Psoas muscle (tissue), 8 donors: ENCODE results near the gene SH2D1B. TPM values are rescaled to one million over a fixed set of nuclear protein-coding genes. Genes with fewer than 3 reads are reported as not detected.

Experiments used
- ATAC-seq, 4 donors: fragments of 200-7000 bp; cut with Tn5 transposase; one replicate each; pipeline ENCODE4 v1.9.1; 2020; ENCODE audit warnings: moderate library complexity in 3 of 4, mild to moderate bottlenecking in 2 of 4
- DNase-seq, 2 donors: peaks; one replicate each; pipeline ENCODE4 v3.0.0-alpha.2; 2020
- H3K27ac ChIP-seq: fragments of 200-600 bp; one replicate; pipeline ENCODE4 v1.8.0; 2022
- H3K27me3 ChIP-seq, 3 donors: fragments of 200-600 bp in 1 of 3; one replicate each; pipeline versions ENCODE4 v1.6.1 to v1.8.0; 2013 to 2022; ENCODE audit warnings: low read length in 2 of 3, mild to moderate bottlenecking in 2 of 3, moderate library complexity in 1 of 3; ENCODE audit not compliant: insufficient read depth in 3 of 3
- H3K36me3 ChIP-seq, 2 donors: fragments of 200-600 bp in 1 of 2; one replicate each; pipeline versions ENCODE4 v1.6.1 to v1.8.0; 2013 to 2022; ENCODE audit warnings: low read depth in 1 of 2, mild to moderate bottlenecking in 1 of 2, moderate library complexity in 1 of 2; ENCODE audit not compliant: insufficient read depth in 1 of 2
- H3K4me1 ChIP-seq: fragments of 200-600 bp; one replicate; pipeline ENCODE4 v1.8.0; 2022
- H3K4me3 ChIP-seq: fragments of 200-600 bp; one replicate; pipeline ENCODE4 v1.8.0; 2022; ENCODE audit warnings: mild to moderate bottlenecking
- H3K9me3 ChIP-seq: fragments of 200-600 bp; one replicate; pipeline ENCODE4 v1.8.0; 2022
- CTCF ChIP-seq: fragments of 200-600 bp; IDR thresholded peaks from one replicate; pipeline ENCODE4 v1.8.0; 2022; ENCODE audit warnings: antibody characterized with exemption
- WGBS, 3 donors: extraction: QIAGEN DNeasy Blood & Tissue Kit; methylation state at CpG; one replicate each; pipeline versions ENCODE4 v1.1.6 to v1.1.7; 2013; 5-methylcytosine and 5-hydroxymethylcytosine counted together
- intact Hi-C, 2 donors: fragments of 100-400 bp; cut with DNase I; formaldehyde crosslinking; loops; one replicate each; pipeline versions ENCODE4 v1.11.0 to v1.14.2; 2022
- polyA plus RNA-seq, 3 donors: library from polyadenylated mRNA; stranded (reverse); fragments of 200-250 nt; gene quantifications; one replicate each; pipeline ENCODE4 v1.2.3, GENCODE V29; 2013
- total RNA-seq, 4 donors: library from RNA; stranded (reverse); fragmentation: NEBNext Ultra II Directional in 2 of 4; extraction: Animal tissue kit (Norgen Biotek cat#: 25700) in 2 of 4; gene quantifications; one replicate each; pipeline versions ENCODE4 v1.2.1 to v1.2.4, GENCODE V29; 2021 to 2023
- donor health status: healthy with polysubstance abuse.
- donor health status: DM: no; HTN: no; CAD: no; lungs with moderate emphysema.
- donor health status: Bipolar disorder and iron deficiency.
- donor health status: healthy.
- donor health status: DM: yes; HTN: yes; CAD: no.
- donor health status: DM: no; HTN: no; CAD: no.
- donor health status: DM: no; HTN: no; CAD: no.
- donor health status: DM: yes; HTN: yes; CAD: no.

Gene SH2D1B
- total and polyA plus RNA-seq, 7 donors: 0.12 to 4.0 (median 1.2) TPM

- no peak for ATAC-seq
- Histone ChIP-seq H3K27ac (no peak overlapping the region), H3K4me3 (no peak overlapping the region), H3K9me3 (no peaks in the 10 kb centered on the region), H3K27me3 (no peaks in the 10 kb centered on the region), H3K4me1 (no peaks in the 10 kb centered on the region), H3K36me3 (no peaks in the 10 kb centered on the region)
- 84 to 91% (median 91%) methylated on average over 1 of the region's 1 CpG for WGBS, 3 donors
- no peak for DNase-seq
- intact Hi-C loops: no loop called here
- no peak for TF ChIP-seq CTCF
These were observed 4.4 kb downstream of the SH2D1B start for GRCh38 chr1:162407539-162407938.

GRCh38 chr1:162406811-162407210, 5.1 kb downstream of the SH2D1B start:
- Histone ChIP-seq H3K36me3 (no peaks in the 10 kb centered on the region), H3K27me3 (peaks cover 0 to 3% (median 0%) of the 10 kb centered on the region in 3 donors), H3K4me1 (no peaks in the 10 kb centered on the region), H3K9me3 (no peaks in the 10 kb centered on the region), H3K4me3 (no peak overlapping the region), H3K27ac (no peak overlapping the region)
- no peak for TF ChIP-seq CTCF
- no peak for DNase-seq
- ATAC-seq: no peak
- 82 to 91% (median 88%) methylated on average over 2 of the region's 2 CpGs for WGBS, 3 donors
- intact Hi-C loops: no loop called here

GRCh38 chr1:162405800-162406199, 6.1 kb downstream of the SH2D1B start:
- ATAC-seq: no peak
- Histone ChIP-seq H3K36me3 (no peaks in the 10 kb centered on the region), H3K9me3 (no peaks in the 10 kb centered on the region), H3K27ac (no peak overlapping the region), H3K4me1 (no peaks in the 10 kb centered on the region), H3K27me3 (peaks cover 0 to 3% (median under 1%) of the 10 kb centered on the region in 3 donors), H3K4me3 (no peak overlapping the region)
- TF ChIP-seq CTCF: no peak
- intact Hi-C loops: no loop called here
- 59 to 64% (median 63%) methylated on average over 5 of the region's 5 CpGs for WGBS, 3 donors
- DNase-seq: no peak

- no peaks in the 10 kb centered on the region for H3K4me1 ChIP-seq
- H3K27ac ChIP-seq: no peak overlapping the region
- H3K27me3 ChIP-seq: peaks cover 0 to 4% (median 3%) of the 10 kb centered on the region in 3 donors
- TF ChIP-seq CTCF: no peak
- no peak overlapping the region for H3K4me3 ChIP-seq
- WGBS, 3 donors: 56 to 64% (median 57%) methylated on average over 5 of the region's 5 CpGs
- H3K36me3 ChIP-seq: no peaks in the 10 kb centered on the region
- DNase-seq: no peak
- intact Hi-C loops: no loop called here
- no peaks in the 10 kb centered on the region for H3K9me3 ChIP-seq
- no peak for ATAC-seq
These were observed 7.3 kb downstream of the SH2D1B start for GRCh38 chr1:162404550-162405160.

- Histone ChIP-seq H3K27me3 (peaks cover 2 to 8% (median 5%) of the 10 kb centered on the region in 3 donors), H3K4me1 (no peaks in the 10 kb centered on the region), H3K4me3 (no peak overlapping the region), H3K36me3 (no peaks in the 10 kb centered on the region), H3K27ac (no peak overlapping the region), H3K9me3 (no peaks in the 10 kb centered on the region)
- ATAC-seq: no peak
- no peak for TF ChIP-seq CTCF
- 89 to 90% (median 89%) methylated on average over 10 of the region's 10 CpGs for WGBS, 3 donors
- no peak for DNase-seq
- intact Hi-C loops: no loop called here
These were observed 11.1 kb downstream of the SH2D1B start for GRCh38 chr1:162400790-162401355.
